HepG2 (cell line): ENCODE results near the gene NAV2. TPM values are rescaled to one million over a fixed set of nuclear protein-coding genes. Genes with fewer than 3 reads are reported as not detected.

ENCODE experiments used
- AGO1 ChIP-seq: fragments of 200-400 bp; formaldehyde crosslinking; IDR thresholded peaks from 2 replicates; pipeline ENCODE4 v1.6.1; 2017; ENCODE audit warnings: mild to moderate bottlenecking, low read depth, low read length, moderate library complexity; ENCODE audit not compliant: poor library complexity, severe bottlenecking
- CERS6 ChIP-seq: sonication (generic); formaldehyde crosslinking; IDR thresholded peaks from 2 replicates; pipeline ENCODE4 v1.5.0; 2020; ENCODE audit warnings: missing genetic modification reagents
- HNRNPLL ChIP-seq: fragments of 200-400 bp; formaldehyde crosslinking; IDR thresholded peaks from 2 replicates; pipeline ENCODE4 v1.6.1; 2017; ENCODE audit warnings: mild to moderate bottlenecking, low read depth, low read length; ENCODE audit not compliant: poor library complexity, severe bottlenecking
- LCORL ChIP-seq, 2 experiments: fragments of 450-650 bp in 1 of 2; sonication (generic) in 1 of 2; formaldehyde crosslinking in 1 of 2; IDR thresholded peaks; 2 replicates each; pipeline versions ENCODE4 v1.5.0 to v1.6.1; 2017 to 2020; ENCODE audit warnings: antibody characterized with exemption in 1 of 2, missing genetic modification reagents in 1 of 2
- MTA3 ChIP-seq: sonication (generic); formaldehyde crosslinking; IDR thresholded peaks from 2 replicates; pipeline ENCODE4 v1.4.0; 2020; ENCODE audit warnings: missing genetic modification reagents
- MYC ChIP-seq: sonication (generic); formaldehyde crosslinking; IDR thresholded peaks from 2 replicates; pipeline ENCODE4 v1.9.0; 2021; ENCODE audit warnings: missing genetic modification reagents, borderline replicate concordance
- MYNN ChIP-seq: sonication (generic); formaldehyde crosslinking; IDR thresholded peaks from 2 replicates; pipeline ENCODE4 v1.4.0; 2020; ENCODE audit warnings: mild to moderate bottlenecking, low read depth, missing genetic modification reagents
- NBN ChIP-seq: fragments of 450-650 bp; conservative IDR thresholded peaks from 2 replicates; pipeline ENCODE4 v1.6.1; 2017
- NR2F6 ChIP-seq, 2 experiments: IDR thresholded peaks; 2 replicates each; pipeline ENCODE4 v1.6.1; 2016; ENCODE audit warnings: antibody characterized with exemption in 1 of 2, mild to moderate bottlenecking in 1 of 2
- RBAK ChIP-seq: sonication (generic); formaldehyde crosslinking; IDR thresholded peaks from 2 replicates; pipeline ENCODE4 v1.5.1; 2020; ENCODE audit warnings: mild to moderate bottlenecking, missing genetic modification reagents
- RFXAP ChIP-seq: sonication (generic); formaldehyde crosslinking; IDR thresholded peaks from 2 replicates; pipeline ENCODE4 v1.4.0; 2020; ENCODE audit warnings: missing genetic modification reagents, borderline replicate concordance
- STAT5B ChIP-seq: sonication (generic); formaldehyde crosslinking; IDR thresholded peaks from 2 replicates; pipeline ENCODE4 v1.4.0; 2020; ENCODE audit warnings: missing genetic modification reagents
- ZBED4 ChIP-seq: sonication (generic); formaldehyde crosslinking; IDR thresholded peaks from 2 replicates; pipeline ENCODE4 v1.4.0; 2020; ENCODE audit warnings: missing genetic modification reagents, borderline replicate concordance
- ZFY ChIP-seq: sonication (generic); formaldehyde crosslinking; IDR thresholded peaks from 2 replicates; pipeline ENCODE4 v1.4.0; 2020; ENCODE audit warnings: missing genetic modification reagents
- ZNF232 ChIP-seq: sonication (generic); formaldehyde crosslinking; IDR thresholded peaks from 2 replicates; pipeline ENCODE4 v1.4.0; 2020; ENCODE audit warnings: missing genetic modification reagents, borderline replicate concordance
- ZNF329 ChIP-seq: sonication (generic); formaldehyde crosslinking; IDR thresholded peaks from 2 replicates; pipeline ENCODE4 v1.9.0; 2021; ENCODE audit warnings: low read depth, mild to moderate bottlenecking, missing genetic modification reagents
- ZNF576 ChIP-seq: sonication (generic); formaldehyde crosslinking; IDR thresholded peaks from 2 replicates; pipeline ENCODE4 v1.4.0; 2020; ENCODE audit warnings: mild to moderate bottlenecking, missing genetic modification reagents
- ZNF615 ChIP-seq: sonication (generic); formaldehyde crosslinking; IDR thresholded peaks from 2 replicates; pipeline ENCODE4 v1.5.0; 2020; ENCODE audit warnings: mild to moderate bottlenecking, missing genetic modification reagents, borderline replicate concordance
- ZNF749 ChIP-seq: sonication (generic); formaldehyde crosslinking; IDR thresholded peaks from 2 replicates; pipeline ENCODE4 v1.8.0; 2022; ENCODE audit warnings: mild to moderate bottlenecking, missing genetic modification reagents, moderate library complexity, borderline replicate concordance
- ZNF761 ChIP-seq: sonication (generic); formaldehyde crosslinking; conservative IDR thresholded peaks from 2 replicates; pipeline ENCODE4 v1.4.0; 2020; ENCODE audit warnings: mild to moderate bottlenecking, missing genetic modification reagents
- ZNF766 ChIP-seq: sonication (generic); formaldehyde crosslinking; IDR thresholded peaks from 2 replicates; pipeline ENCODE4 v1.5.0; 2020; ENCODE audit warnings: missing genetic modification reagents, borderline replicate concordance
- ZSCAN22 ChIP-seq: sonication (generic); formaldehyde crosslinking; IDR thresholded peaks from 2 replicates; pipeline ENCODE4 v1.4.0; 2020; ENCODE audit warnings: mild to moderate bottlenecking, missing genetic modification reagents
- polyA plus RNA-seq, 8 experiments: library from polyadenylated mRNA; depleted of rRNA in 3 of 8; stranded (reverse) in 7 of 8; unstranded in 1 of 8; fragments of >200 nt; fragmentation: Illumina TruSeq in 4 of 8; extraction: Trizol in 4 of 8; gene quantifications; 2 replicates each; pipeline versions ENCODE4 v1.2.1 to v1.2.3, GENCODE V29; 2011 to 2016; ENCODE audit warnings: low read depth in 4 of 8, missing spikeins in 1 of 8, mixed read lengths in 1 of 8; ENCODE audit not compliant: insufficient read depth in 1 of 8
- total RNA-seq, 5 experiments: library from RNA; depleted of rRNA; stranded (reverse); fragments of >200 nt; fragmentation: Illumina TruSeq; extraction: Trizol; gene quantifications; 2 replicates each; pipeline ENCODE4 v1.2.3, GENCODE V29; 2016; ENCODE audit warnings: low read depth in 1 of 5
- TF ChIP-seq, protein P1 (sequence below): sonication (generic); formaldehyde crosslinking; IDR thresholded peaks from 2 replicates; pipeline ENCODE4 v1.4.0; 2020; ENCODE audit warnings: missing genetic modification reagents

Gene NAV2
- total and polyA plus RNA-seq, 2 of the 13 experiments (the other 11 are each of a cell fraction or from before 2014, with no cell fraction given): 9.3 to 34.6 TPM

DNA sequence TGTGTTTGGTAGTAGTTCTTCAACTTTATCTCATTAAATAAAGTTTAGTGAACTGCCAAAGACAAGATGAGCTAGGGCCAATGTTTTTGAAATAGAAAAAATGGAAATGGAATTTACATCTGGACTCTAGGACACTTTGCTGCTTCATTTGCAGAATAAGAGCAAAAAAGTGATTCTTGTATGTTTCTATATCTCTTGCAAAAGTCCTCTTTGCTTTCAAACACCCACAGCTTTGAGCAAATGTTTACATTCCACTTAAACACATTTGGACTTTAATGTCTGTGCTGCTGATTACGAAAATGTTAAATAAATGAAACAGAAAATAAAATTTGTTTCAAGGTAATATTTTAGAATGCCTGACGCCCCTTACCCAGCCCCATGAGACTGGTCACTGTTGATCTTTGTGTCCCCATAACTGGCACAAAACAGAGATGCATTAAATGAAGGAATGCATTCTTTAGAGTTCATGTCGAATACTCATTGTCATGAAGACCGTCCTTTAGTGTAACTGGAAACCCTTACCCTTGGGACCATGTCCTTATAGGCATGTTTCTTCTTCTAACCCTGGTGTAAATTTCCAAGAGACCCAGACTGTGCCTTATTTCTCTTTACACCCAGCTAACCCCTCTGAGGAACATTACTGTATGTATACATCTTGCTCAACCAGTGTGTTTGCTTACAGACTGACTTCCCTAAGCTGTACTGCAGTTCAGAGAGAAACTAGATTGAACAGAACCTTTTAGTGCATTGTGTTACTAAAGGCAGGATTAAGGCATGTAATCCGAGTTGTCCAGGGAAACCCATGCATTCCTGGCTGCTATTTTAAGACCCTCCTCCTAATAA, 199.7 kb downstream of the NAV2 start (continued):
- TF ChIP-seq ZFY (CRISPR knock-in tag) (no peak), ZSCAN22 (CRISPR knock-in tag) (no peak), ZNF329 (CRISPR knock-in tag) (no peak), ZNF576 (CRISPR knock-in tag) (no peak), ZNF615 (CRISPR knock-in tag) (no peak), AGO1 (no peak), ZBED4 (CRISPR knock-in tag) (no peak), ZNF761 (peak; percentile 65), ZNF749 (CRISPR knock-in tag) (no peak), RBAK (CRISPR knock-in tag) (no peak), ZNF232 (CRISPR knock-in tag) (no peak), CERS6 (CRISPR knock-in tag) (no peak), MYNN (CRISPR knock-in tag) (no peak), LCORL (IDR thresholded peaks at IDR 0.05) (no peak), LCORL (CRISPR knock-in tag; IDR thresholded peaks at IDR 0.05) (peak; percentile 22; the same call in 1 of the 2 replicates), STAT5B (CRISPR knock-in tag) (no peak), NR2F6 (IDR thresholded peaks at IDR 0.05) (peak; percentile 33; the same call in 1 of the 2 replicates), NR2F6 (CRISPR knock-in tag; IDR thresholded peaks at IDR 0.05) (0 out of 2 replicates have a peak, but pooled peaks have one; percentile 42), HNRNPLL (no peak), RFXAP (CRISPR knock-in tag) (no peak), NBN (no peak), MTA3 (CRISPR knock-in tag) (no peak), MYC (CRISPR knock-in tag) (no peak), ZNF766 (no peak)
- TF ChIP-seq, protein P1, sequence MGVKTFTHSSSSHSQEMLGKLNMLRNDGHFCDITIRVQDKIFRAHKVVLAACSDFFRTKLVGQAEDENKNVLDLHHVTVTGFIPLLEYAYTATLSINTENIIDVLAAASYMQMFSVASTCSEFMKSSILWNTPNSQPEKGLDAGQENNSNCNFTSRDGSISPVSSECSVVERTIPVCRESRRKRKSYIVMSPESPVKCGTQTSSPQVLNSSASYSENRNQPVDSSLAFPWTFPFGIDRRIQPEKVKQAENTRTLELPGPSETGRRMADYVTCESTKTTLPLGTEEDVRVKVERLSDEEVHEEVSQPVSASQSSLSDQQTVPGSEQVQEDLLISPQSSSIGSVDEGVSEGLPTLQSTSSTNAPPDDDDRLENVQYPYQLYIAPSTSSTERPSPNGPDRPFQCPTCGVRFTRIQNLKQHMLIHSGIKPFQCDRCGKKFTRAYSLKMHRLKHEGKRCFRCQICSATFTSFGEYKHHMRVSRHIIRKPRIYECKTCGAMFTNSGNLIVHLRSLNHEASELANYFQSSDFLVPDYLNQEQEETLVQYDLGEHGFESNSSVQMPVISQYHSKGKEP (CRISPR knock-in tag): no peak
